Trophoblast cell (in vitro differentiated cells and primary cell): ENCODE measurements around the gene NRAS.
"Not testable (repeated sequence)": the region's sequence is repeated elsewhere in the genome, so short reads cannot be mapped to it uniquely, and the experiment has no call there.

ENCODE experiments used
- DNase-seq, 2 donors: peaks; one replicate each; pipeline ENCODE4 v3.0.0-alpha.2; 2016
- H2AFZ ChIP-seq: 2 replicates; pipeline ENCODE4 v1.6.1; 2013; ENCODE audit warnings: low read length, moderate library complexity, mild to moderate bottlenecking; ENCODE audit not compliant: insufficient read depth, poor library complexity
- H2AK5ac ChIP-seq: 2 replicates; pipeline ENCODE4 v1.6.1; 2013; ENCODE audit warnings: mild to moderate bottlenecking, low read length
- H2BK120ac ChIP-seq: 2 replicates; pipeline ENCODE4 v1.6.1; 2013; ENCODE audit warnings: low read length, mild to moderate bottlenecking, moderate library complexity; ENCODE audit not compliant: insufficient read depth, poor library complexity
- H2BK12ac ChIP-seq: 2 replicates; pipeline ENCODE4 v1.6.1; 2013; ENCODE audit warnings: mild to moderate bottlenecking, low read length, moderate library complexity
- H2BK5ac ChIP-seq: 2 replicates; pipeline ENCODE4 v1.6.1; 2013; ENCODE audit warnings: low read length, low read depth, moderate library complexity, mild to moderate bottlenecking; ENCODE audit not compliant: poor library complexity
- H3K14ac ChIP-seq: 2 replicates; pipeline ENCODE4 v1.6.1; 2013; ENCODE audit warnings: mild to moderate bottlenecking, low read length
- H3K18ac ChIP-seq: 2 replicates; pipeline ENCODE4 v1.6.1; 2013; ENCODE audit warnings: mild to moderate bottlenecking, low read length
- H3K23ac ChIP-seq: 2 replicates; pipeline ENCODE4 v1.6.1; 2013; ENCODE audit warnings: low read length
- H3K27ac ChIP-seq: 2 replicates; pipeline ENCODE4 v1.5.1; 2013; ENCODE audit warnings: low read depth, mild to moderate bottlenecking, inconsistent platforms, low read length, moderate library complexity
- H3K27me3 ChIP-seq: 2 replicates; pipeline ENCODE4 v1.6.1; 2013; ENCODE audit warnings: inconsistent platforms, mild to moderate bottlenecking, low read length, moderate library complexity; ENCODE audit not compliant: insufficient read depth
- H3K36me3 ChIP-seq, 2 experiments: 1 replicate in 1 of 2; 2 replicates in 1 of 2; pipeline ENCODE4 v1.6.1; 2013; ENCODE audit warnings: low read length in 2 of 2, mild to moderate bottlenecking in 2 of 2, moderate library complexity in 1 of 2; ENCODE audit not compliant: insufficient read depth in 2 of 2, control insufficient read depth in 1 of 2
- H3K4ac ChIP-seq: 2 replicates; pipeline ENCODE4 v1.6.1; 2013; ENCODE audit warnings: low read depth, mild to moderate bottlenecking, low read length, moderate library complexity
- H3K4me1 ChIP-seq, 2 experiments: 1 replicate in 1 of 2; 2 replicates in 1 of 2; pipeline ENCODE4 v1.6.1; 2013; ENCODE audit warnings: low read length in 2 of 2, mild to moderate bottlenecking in 2 of 2, moderate library complexity in 1 of 2; ENCODE audit not compliant: insufficient read depth in 2 of 2, control insufficient read depth in 1 of 2
- H3K4me2 ChIP-seq: 2 replicates; pipeline ENCODE4 v1.6.1; 2013; ENCODE audit warnings: inconsistent platforms, mild to moderate bottlenecking, low read length, moderate library complexity
- H3K4me3 ChIP-seq: 2 replicates; pipeline ENCODE4 v1.5.1; 2013; ENCODE audit warnings: mild to moderate bottlenecking, low read depth, low read length, inconsistent platforms
- H3K79me1 ChIP-seq: one replicate; pipeline ENCODE4 v1.6.1; 2013; ENCODE audit warnings: low read length
- H3K79me2 ChIP-seq: 2 replicates; pipeline ENCODE4 v1.6.1; 2013; ENCODE audit warnings: low read length, mild to moderate bottlenecking; ENCODE audit not compliant: control insufficient read depth, insufficient read depth, poor library complexity
- H3K9ac ChIP-seq: 2 replicates; pipeline ENCODE4 v1.6.1; 2013; ENCODE audit warnings: mild to moderate bottlenecking, low read length
- H3K9me3 ChIP-seq: 2 replicates; pipeline ENCODE4 v1.6.1; 2013; ENCODE audit warnings: low read depth, mild to moderate bottlenecking, control low read depth, inconsistent platforms, low read length; ENCODE audit not compliant: insufficient read depth
- H4K12ac ChIP-seq: 2 replicates; pipeline ENCODE4 v1.6.1; 2013; ENCODE audit warnings: low read depth, mild to moderate bottlenecking, low read length, moderate library complexity
- H4K8ac ChIP-seq: 2 replicates; pipeline ENCODE4 v1.6.1; 2013; ENCODE audit warnings: low read depth, mild to moderate bottlenecking, low read length, moderate library complexity
- H4K91ac ChIP-seq: one replicate; pipeline ENCODE4 v1.6.1; 2013; ENCODE audit warnings: low read depth, mild to moderate bottlenecking, low read length, moderate library complexity
- WGBS: extraction: QIAGEN DNeasy Blood & Tissue Kit; methylation state at CpG from one replicate; pipeline ENCODE4 v1.1.7; 2013; ENCODE audit warnings: missing lambda C conversion rate; ENCODE audit not compliant: insufficient read length, insufficient coverage; ENCODE audit errors: extremely low coverage; 5-methylcytosine and 5-hydroxymethylcytosine counted together

NRAS gene

DNA sequence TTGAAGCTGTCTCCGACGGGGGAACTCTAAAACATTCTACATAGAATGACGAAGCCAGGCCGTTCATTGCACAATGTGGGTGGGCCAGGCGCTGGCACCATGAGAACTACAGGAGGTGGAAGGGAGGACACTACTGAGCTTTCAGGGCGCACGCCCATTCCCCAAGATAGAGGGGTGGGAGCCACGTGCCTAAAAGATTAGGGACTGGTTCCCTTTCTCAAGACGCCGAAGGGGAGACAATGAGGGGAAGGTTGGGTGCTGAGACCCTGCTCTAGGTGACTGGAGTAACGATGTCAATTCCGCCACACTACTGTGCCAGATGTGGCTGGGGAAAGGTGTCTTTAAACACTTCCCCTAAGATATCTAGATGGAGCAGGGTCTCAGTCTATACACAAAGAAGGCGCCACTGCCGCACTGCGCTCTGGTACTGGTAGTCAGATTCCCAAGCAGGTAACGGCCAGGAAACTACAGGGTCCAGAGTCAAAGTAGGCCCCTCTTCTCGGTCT lies 40.4 kb upstream of the NRAS start:
- H2BK120ac ChIP-seq: peak overlapping the region; percentile 43
- H4K12ac ChIP-seq: peak overlapping the region; percentile 60
- H3K4ac ChIP-seq: peak overlapping the region; percentile 100
- H3K18ac ChIP-seq: peak overlapping the region; percentile 92
- no peak overlapping the region for H3K23ac ChIP-seq
- peak overlapping the region; percentile 90 for H3K14ac ChIP-seq
- no peaks in the 10 kb centered on the region for H3K9me3 ChIP-seq
- H3K9ac ChIP-seq: peak overlapping the region; percentile 94
- peaks cover 24% of the 10 kb centered on the region for H3K79me2 ChIP-seq
- peak overlapping the region; percentile 85 for H4K91ac ChIP-seq
- peak overlapping the region; percentile 76 for H2BK5ac ChIP-seq
- H3K79me1 ChIP-seq: peaks cover 8% of the 10 kb centered on the region
- H3K27me3 ChIP-seq: no peaks in the 10 kb centered on the region
- H2AK5ac ChIP-seq: peak overlapping the region; percentile 85
- WGBS: no CpG with 5 or more reads among the region's 17 CpGs
- H3K4me1 ChIP-seq: peaks cover 0 to 4% of the 10 kb centered on the region in 2 experiments
- peak overlapping the region; percentile 97 for H3K4me3 ChIP-seq
- peak overlapping the region; percentile 54 for H3K27ac ChIP-seq
- H3K36me3 ChIP-seq: no peaks in the 10 kb centered on the region
- peak overlapping the region; percentile 62 for H3K4me2 ChIP-seq
- peak overlapping the region; percentile 44 for H2AFZ ChIP-seq
- DNase-seq: peak; percentile 66 to 82
- H4K8ac ChIP-seq: peak overlapping the region; percentile 85
- no peak overlapping the region for H2BK12ac ChIP-seq

DNA sequence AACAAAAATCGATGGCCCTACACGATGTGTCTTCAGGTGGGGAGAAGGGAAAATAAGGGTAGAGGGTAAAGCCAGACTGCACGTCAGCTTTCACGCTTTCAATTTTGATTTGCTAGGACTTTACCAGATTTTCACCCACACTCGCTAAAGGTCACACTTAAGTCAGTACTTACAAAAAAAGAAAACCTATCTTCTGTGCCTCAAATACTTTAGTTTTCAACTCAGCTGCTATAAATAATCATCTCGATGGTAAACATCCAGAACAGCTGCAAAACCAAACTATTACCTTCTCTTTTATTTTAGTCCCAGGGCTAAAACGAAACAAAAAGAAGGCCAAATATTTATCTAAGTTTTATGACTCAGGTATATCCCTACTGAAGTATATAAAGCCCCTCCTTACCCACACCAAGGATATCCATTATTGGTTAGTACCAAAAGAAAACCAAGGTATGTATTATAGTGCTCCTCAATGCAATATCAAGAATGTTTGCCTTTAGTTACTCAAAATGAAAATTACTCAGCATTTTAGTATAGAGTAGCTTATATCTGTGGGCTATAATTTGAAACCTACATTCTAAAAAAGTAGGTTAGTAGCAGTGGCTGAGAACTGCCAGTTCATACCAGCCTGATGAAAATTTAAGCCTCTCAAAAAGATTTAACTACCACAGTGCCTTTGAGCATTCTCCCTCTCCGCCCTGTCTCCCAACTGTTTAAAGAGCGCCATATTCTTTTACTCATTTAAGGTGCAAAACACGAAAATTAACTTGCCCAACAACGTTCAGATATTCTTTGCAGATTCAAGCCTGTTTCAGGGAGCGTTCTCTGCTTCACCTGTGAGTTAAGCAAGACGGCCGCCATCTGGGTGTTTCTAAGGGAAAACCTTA lies 39.7 kb upstream of the NRAS start:
- Histone ChIP-seq H3K4me1 (peaks cover 0 to 4% of the 10 kb centered on the region in 2 experiments), H3K9me3 (no peaks in the 10 kb centered on the region), H2BK5ac (no peak overlapping the region), H3K27me3 (no peaks in the 10 kb centered on the region), H2AFZ (no peak overlapping the region), H3K4me2 (peak overlapping the region; percentile 62), H3K23ac (no peak overlapping the region), H2AK5ac (no peak overlapping the region), H2BK12ac (no peak overlapping the region), H4K12ac (peak overlapping the region; percentile 60), H3K4ac (peak overlapping the region; percentile 100), H3K27ac (peak overlapping the region; percentile 54), H3K79me2 (peaks cover 28% of the 10 kb centered on the region), H4K8ac (no peak overlapping the region), H3K36me3 (no peaks in the 10 kb centered on the region), H3K79me1 (peaks cover 8% of the 10 kb centered on the region), H3K4me3 (peak overlapping the region; percentile 97), H3K18ac (no peak overlapping the region), H3K9ac (peak overlapping the region; percentile 5), H2BK120ac (no peak overlapping the region), H4K91ac (no peak overlapping the region), H3K14ac (no peak overlapping the region)
- WGBS: no CpG with 5 or more reads among the region's 14 CpGs
- no peak for DNase-seq

DNA sequence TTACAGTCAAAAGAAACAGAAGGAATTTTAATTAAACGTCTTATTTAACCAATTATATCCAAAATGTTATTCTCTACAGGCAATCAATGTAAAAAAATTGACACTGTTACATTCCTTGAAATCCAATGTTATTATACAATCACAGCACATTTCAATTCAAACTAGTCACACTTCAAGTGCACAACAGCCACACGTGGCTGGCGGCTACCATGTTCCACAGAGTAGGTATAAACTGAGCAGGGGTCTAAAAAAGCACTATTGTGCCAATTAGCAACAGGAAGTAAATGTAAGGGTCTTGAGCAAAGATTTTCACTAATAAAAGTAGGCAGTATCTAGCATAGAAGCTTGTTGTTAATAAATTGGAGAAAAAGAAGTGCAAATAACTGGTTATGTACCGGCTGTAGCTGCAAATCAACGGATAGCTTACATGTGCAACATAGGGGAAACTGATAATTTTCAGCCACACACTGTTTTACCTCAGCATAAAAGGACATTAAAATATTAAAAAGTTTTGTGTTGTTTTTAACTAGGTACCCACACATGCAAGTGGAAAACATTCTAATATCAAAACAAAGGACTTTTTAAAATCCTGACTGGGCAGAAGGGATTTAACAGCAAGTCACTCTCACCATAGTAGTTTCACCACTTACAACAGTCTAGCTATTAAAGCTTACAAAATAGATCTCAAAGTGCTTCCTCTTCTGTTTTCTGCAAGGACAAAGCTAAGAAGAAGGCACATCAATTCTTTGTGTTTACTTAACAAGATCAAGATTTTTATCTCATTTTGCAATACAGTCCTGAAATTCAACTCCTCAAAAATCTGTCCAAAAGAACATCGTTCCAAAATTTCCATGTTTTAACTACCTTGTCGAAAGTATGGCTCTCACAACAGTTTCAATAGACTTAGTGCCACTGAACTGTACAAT lies 38.7 kb upstream of the NRAS start:
- peaks cover 8% of the 10 kb centered on the region for H3K79me1 ChIP-seq
- peaks cover 30% of the 10 kb centered on the region for H3K79me2 ChIP-seq
- no peak overlapping the region for H2BK12ac ChIP-seq
- no peak overlapping the region for H3K4me3 ChIP-seq
- no peak overlapping the region for H3K14ac ChIP-seq
- H4K8ac ChIP-seq: no peak overlapping the region
- WGBS: no CpG with 5 or more reads among the region's 7 CpGs
- H3K9me3 ChIP-seq: no peaks in the 10 kb centered on the region
- no peak overlapping the region for H2AFZ ChIP-seq
- no peak overlapping the region for H4K91ac ChIP-seq
- H3K9ac ChIP-seq: no peak overlapping the region
- no peak overlapping the region for H4K12ac ChIP-seq
- peaks cover 0 to 3% of the 10 kb centered on the region in 2 experiments for H3K36me3 ChIP-seq
- no peak overlapping the region for H3K23ac ChIP-seq
- peak overlapping the region; percentile 25 for H3K4me2 ChIP-seq
- no peak overlapping the region for H2AK5ac ChIP-seq
- no peak for DNase-seq
- no peak overlapping the region for H3K18ac ChIP-seq
- H3K4me1 ChIP-seq: peaks cover 0 to 4% of the 10 kb centered on the region in 2 experiments
- no peak overlapping the region for H2BK120ac ChIP-seq
- H3K4ac ChIP-seq: peak overlapping the region; percentile 81
- no peak overlapping the region for H3K27ac ChIP-seq
- H3K27me3 ChIP-seq: no peaks in the 10 kb centered on the region
- no peak overlapping the region for H2BK5ac ChIP-seq

DNA sequence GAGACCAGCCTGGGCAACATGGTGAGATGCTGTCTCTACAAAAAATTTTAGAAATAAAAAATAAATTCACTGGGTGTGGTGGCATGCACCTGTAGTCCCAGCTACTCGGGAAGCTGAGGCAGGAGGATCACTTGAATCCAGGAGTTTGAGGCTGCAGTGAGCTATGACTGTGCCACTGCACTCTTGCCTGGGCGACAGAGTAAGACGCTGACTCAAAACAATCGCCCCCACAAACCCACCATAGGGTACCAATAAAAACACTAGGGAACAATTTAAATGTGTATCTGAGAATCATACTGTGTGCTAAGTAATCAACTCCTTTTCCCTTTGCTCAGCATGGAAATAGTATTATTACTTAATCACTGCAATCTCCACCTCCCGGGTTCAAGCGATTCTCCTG lies 37.1 kb upstream of the NRAS start:
- H4K8ac ChIP-seq, H3K23ac ChIP-seq, H3K4me3 ChIP-seq, H3K4me1 ChIP-seq, H3K79me1 ChIP-seq, H3K27me3 ChIP-seq, H4K91ac ChIP-seq, H4K12ac ChIP-seq, H2BK5ac ChIP-seq, H3K14ac ChIP-seq, H3K4me2 ChIP-seq, H3K18ac ChIP-seq, H2BK12ac ChIP-seq, H3K9ac ChIP-seq, H3K36me3 ChIP-seq, H3K9me3 ChIP-seq, H2BK120ac ChIP-seq, H3K27ac ChIP-seq, H2AFZ ChIP-seq, H2AK5ac ChIP-seq, DNase-seq: not testable (repeated sequence)
- Histone ChIP-seq H3K4ac (peak overlapping the region; percentile 57), H3K79me2 (peaks cover 30% of the 10 kb centered on the region)
- WGBS: no CpG with 5 or more reads among the region's 6 CpGs
